HG03520 (cell line): ENCODE results near the gene TMEM131.

ENCODE experiments used
- ATAC-seq: cut with Tn5 transposase; IDR thresholded peaks from one replicate; pipeline ENCODE4 v1.9.1; 2021; ENCODE audit warnings: mild to moderate bottlenecking, moderate library complexity; ENCODE audit not compliant: unreplicated experiment

The TMEM131 gene

GRCh38 chr2:97728091-97728731, 267.5 kb downstream of the TMEM131 start:
- ATAC-seq: no peak

GRCh38 chr2:97727296-97727695, 268.5 kb downstream of the TMEM131 start:
- ATAC-seq: no peak

GRCh38 chr2:97726261-97727064, 269.3 kb downstream of the TMEM131 start:
- no peak for ATAC-seq

GRCh38 chr2:97724946-97725688, 270.6 kb downstream of the TMEM131 start:
- no peak for ATAC-seq

GRCh38 chr2:97724501-97724900, 271.2 kb downstream of the TMEM131 start:
- ATAC-seq: no peak

GRCh38 chr2:97724073-97724410, 271.7 kb downstream of the TMEM131 start:
- ATAC-seq: no peak

GRCh38 chr2:97723156-97724072, 272.3 kb downstream of the TMEM131 start:
- ATAC-seq: no peak

- no peak for ATAC-seq
These were observed 273.5 kb downstream of the TMEM131 start for GRCh38 chr2:97722227-97722626.

- ATAC-seq: no peak
These were observed 275.0 kb downstream of the TMEM131 start for GRCh38 chr2:97720746-97721145.

GRCh38 chr2:97719362-97720155, 276.2 kb downstream of the TMEM131 start:
- no peak for ATAC-seq

- ATAC-seq: no peak
These were observed 276.8 kb downstream of the TMEM131 start for GRCh38 chr2:97718942-97719341.

GRCh38 chr2:97718051-97718882, 277.5 kb downstream of the TMEM131 start:
- ATAC-seq: no peak

GRCh38 chr2:97717613-97717995, 278.1 kb downstream of the TMEM131 start:
- ATAC-seq: no peak

GRCh38 chr2:97716695-97717612, 278.8 kb downstream of the TMEM131 start:
- ATAC-seq: no peak

- no peak for ATAC-seq
These were observed 279.6 kb downstream of the TMEM131 start for GRCh38 chr2:97715951-97716694.

- no peak for ATAC-seq
These were observed 280.6 kb downstream of the TMEM131 start for GRCh38 chr2:97714950-97715652.
